GM12874 (cell line): ENCODE data around the gene MTFR1L.

Experiments used
- TF ChIP-seq, protein P1 (sequence below): IDR thresholded peaks from 2 replicates; pipeline ENCODE4 v1.5.1; 2011; ENCODE audit warnings: low read depth, mild to moderate bottlenecking, control low read depth, low read length, moderate library complexity; ENCODE audit not compliant: insufficient read depth

MTFR1L gene

GRCh38 chr1:25810341-25811299 is 9.1 kb upstream of the MTFR1L start:
- TF ChIP-seq, protein P1, sequence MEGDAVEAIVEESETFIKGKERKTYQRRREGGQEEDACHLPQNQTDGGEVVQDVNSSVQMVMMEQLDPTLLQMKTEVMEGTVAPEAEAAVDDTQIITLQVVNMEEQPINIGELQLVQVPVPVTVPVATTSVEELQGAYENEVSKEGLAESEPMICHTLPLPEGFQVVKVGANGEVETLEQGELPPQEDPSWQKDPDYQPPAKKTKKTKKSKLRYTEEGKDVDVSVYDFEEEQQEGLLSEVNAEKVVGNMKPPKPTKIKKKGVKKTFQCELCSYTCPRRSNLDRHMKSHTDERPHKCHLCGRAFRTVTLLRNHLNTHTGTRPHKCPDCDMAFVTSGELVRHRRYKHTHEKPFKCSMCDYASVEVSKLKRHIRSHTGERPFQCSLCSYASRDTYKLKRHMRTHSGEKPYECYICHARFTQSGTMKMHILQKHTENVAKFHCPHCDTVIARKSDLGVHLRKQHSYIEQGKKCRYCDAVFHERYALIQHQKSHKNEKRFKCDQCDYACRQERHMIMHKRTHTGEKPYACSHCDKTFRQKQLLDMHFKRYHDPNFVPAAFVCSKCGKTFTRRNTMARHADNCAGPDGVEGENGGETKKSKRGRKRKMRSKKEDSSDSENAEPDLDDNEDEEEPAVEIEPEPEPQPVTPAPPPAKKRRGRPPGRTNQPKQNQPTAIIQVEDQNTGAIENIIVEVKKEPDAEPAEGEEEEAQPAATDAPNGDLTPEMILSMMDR: peak; percentile 96

- TF ChIP-seq, protein P1: no peak
Measured at GRCh38 chr1:25811384-25812082, 8.2 kb upstream of the MTFR1L start.

DNA sequence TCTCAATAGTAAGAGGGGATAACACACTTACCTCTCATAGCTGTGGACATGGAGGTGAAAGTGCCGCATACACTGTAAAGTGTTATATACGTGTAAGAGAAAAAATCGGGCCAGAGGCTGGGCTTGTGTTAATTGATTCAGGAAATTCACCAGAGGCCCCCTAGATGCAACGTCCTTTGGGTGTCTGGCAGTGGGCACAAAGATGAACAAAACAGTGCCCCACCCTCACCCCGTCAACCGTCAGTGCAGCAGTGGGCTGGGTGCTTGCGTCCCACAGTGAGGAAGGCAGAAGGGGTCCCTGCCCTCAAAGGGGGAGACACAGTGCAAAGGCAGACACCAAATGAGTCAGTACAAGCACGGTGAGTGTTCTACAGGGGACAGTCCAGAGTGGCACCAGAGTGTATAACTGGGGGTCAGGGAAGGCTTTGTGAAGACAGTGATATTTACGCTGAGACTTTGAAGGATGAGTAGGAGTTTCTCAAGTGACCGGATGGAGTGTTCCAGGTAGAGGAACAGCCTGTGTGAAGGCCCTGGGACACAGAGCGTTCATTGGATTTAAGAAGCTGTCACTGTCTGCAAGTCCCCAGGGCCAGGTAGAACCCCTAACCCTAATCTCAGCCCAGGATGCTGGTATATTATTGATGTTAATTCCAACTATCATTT is 6.6 kb upstream of the MTFR1L start:
- TF ChIP-seq, protein P1: no peak

DNA sequence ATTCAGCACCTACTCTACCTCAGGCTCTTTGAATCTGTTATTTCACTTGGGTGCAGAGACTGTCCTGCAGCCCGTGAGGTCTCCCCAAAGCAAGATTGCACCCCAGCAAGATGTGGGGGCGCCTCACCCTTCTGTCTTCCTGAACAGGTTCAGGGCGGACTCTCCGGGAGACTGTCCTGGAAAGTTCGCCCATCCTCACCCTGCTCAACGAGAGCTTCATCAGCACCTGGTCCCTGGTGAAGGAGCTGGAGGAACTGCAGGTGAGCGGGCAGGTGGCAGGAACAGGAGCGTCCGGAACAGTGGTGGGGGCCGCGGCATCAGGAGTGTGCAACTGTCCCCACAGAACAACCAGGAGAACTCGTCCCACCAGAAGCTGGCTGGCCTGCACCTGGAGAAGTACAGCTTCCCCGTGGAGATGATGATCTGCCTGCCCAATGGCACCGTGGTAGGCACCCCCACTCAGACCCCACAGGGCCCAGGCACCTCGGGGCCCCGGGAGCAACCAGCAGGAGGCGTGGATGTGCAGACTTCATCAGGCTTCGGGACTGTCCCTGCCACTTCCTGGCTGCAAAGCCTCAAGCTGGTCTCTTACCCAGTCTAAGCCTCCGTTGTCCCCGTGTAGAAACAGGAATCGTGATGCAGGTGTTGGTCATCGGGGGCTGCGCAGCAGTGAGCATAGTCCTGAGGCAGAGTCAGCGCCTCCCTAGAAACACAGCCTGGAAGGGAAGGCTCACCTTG is 5.9 kb upstream of the MTFR1L start:
- TF ChIP-seq, protein P1: 0 out of 2 replicates have a peak, but pooled peaks have one; percentile 10

DNA sequence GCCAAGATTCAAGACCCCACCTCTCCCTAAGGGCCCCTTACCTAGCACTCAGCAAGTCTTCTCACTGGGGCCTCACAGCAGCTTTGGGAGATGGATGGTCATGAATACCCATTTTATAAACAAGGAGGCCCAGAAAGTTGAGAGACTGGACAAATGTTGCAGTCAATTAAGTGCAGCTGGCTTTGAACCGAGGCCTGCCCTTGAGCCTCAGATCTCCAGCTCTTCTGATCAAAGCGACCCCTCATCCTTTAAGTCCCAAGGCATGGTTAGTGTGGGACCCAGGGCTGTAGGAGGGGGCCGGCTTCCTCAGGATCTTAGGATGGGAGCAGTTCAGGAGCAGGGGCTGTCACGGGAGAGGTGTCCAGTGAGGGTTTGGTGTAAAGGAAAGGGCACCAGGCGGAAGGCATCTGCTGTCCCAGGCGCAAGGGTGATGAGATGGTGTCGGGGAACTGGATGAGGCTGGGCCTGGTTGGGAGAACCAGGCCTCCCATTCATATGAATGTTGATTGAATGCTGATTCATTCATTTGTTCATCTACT is 5.1 kb upstream of the MTFR1L start:
- TF ChIP-seq, protein P1: no peak

- TF ChIP-seq, protein P1: no peak
Measured at GRCh38 chr1:25815208-25816111, 4.3 kb upstream of the MTFR1L start.
